ENCODE results near the gene CRK. TPM values are rescaled to one million over a fixed set of nuclear protein-coding genes. Genes with fewer than 3 reads are reported as not detected.
A peak's percentile ranks its signal among the peaks of the same experiment; 100 is the strongest.

CRK gene
- total and polyA plus RNA-seq, 2 of the 4 experiments (the other 2 are of a cell fraction): 57.6 to 100 TPM

DNA sequence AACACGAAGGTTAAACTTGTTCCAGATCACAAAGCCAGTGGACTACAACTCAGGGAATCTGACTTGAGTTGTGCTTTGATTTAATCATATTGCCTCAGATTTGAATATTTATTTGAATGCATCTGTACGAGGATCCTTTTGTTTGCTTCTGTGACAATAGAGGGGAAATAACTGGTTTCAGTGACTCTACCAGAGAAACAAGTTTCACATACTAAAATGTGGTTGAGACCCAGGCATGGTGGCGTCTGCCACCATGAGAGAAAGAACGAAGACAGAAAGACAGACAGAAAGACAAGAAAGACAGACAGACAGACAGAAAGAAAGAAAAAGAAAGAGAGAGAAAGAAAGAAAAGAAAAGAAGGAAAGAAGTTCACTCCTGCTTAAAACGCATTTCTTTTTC is 80.0 kb downstream of the CRK start:
- Histone ChIP-seq H2BK5ac (ENCODE audit: low read depth, low read length, poor library complexity, severe bottlenecking) (no peak overlapping the region), H2AK9ac (replicated peaks; ENCODE audit: low read depth, low read length, poor library complexity) (no peak overlapping the region), H3K9me1 (ENCODE audit: insufficient read depth, low read length) (peaks cover 35% of the 10 kb centered on the region), H4K5ac (ENCODE audit: low read depth, low read length) (no peak overlapping the region), H3K79me1 (ENCODE audit: low read depth in 1 of 2, low read length in 2 of 2) (peaks cover 0 to 67% of the 10 kb centered on the region in 2 experiments; a peak in 2 of 4 replicates), H3K23ac (ENCODE audit: low read depth, low read length) (no peak overlapping the region), H2AK5ac (ENCODE audit: low read depth, low read length) (no peak overlapping the region), H3K9me3 (ENCODE audit: control insufficient read depth, insufficient read depth, low read length) (no peaks in the 10 kb centered on the region), H3K27me3 (ENCODE audit: control insufficient read depth, insufficient read depth, low read length) (no peaks in the 10 kb centered on the region), H3K18ac (ENCODE audit: low read depth, low read length) (no peak overlapping the region), H3K36me3 (ENCODE audit: control insufficient read depth, insufficient read depth, low read length) (peaks cover 13% of the 10 kb centered on the region), H3K4me3 (ENCODE audit: insufficient read depth, low read depth, low read length) (no peak overlapping the region), H3K56ac (ENCODE audit: extremely low read depth, insufficient read depth, low read length) (no peak overlapping the region), H3K27ac (ENCODE audit: insufficient read depth, low read length) (no peak overlapping the region), H3K4me2 (ENCODE audit: low read depth, low read length) (0 out of 2 replicates have a peak overlapping the region, but pooled peaks have one; percentile 6), H2BK120ac (ENCODE audit: low read depth, low read length) (no peak overlapping the region), H3K4me1 (ENCODE audit: control insufficient read depth, insufficient read depth, low read length) (peaks cover 29% of the 10 kb centered on the region), H3K9ac (ENCODE audit: low read depth, low read length) (no peak overlapping the region), H3K14ac (replicated peaks; ENCODE audit: low read depth, low read length) (no peak overlapping the region), H4K20me1 (ENCODE audit: insufficient read depth, low read length) (peaks cover 100% of the 10 kb centered on the region), H2AFZ (replicated peaks; ENCODE audit: low read length, poor library complexity) (no peak overlapping the region), H2BK15ac (ENCODE audit: low read depth, low read length) (no peak overlapping the region), H2BK20ac (ENCODE audit: low read depth, low read length) (no peak overlapping the region), H3K4ac (ENCODE audit: low read depth, low read length) (no peak overlapping the region), H4K8ac (ENCODE audit: low read depth in 2 of 2, low read length in 2 of 2) (no peak overlapping the region), H4K91ac (ENCODE audit: insufficient read depth, low read depth, low read length) (no peak overlapping the region)
- in situ Hi-C loops (cut with MboI; ENCODE audit: low sequenced_read_pairs) (no loop called here), dilution Hi-C loops (cut with HindIII; ENCODE audit: low sequenced_read_pairs, unreplicated experiment) (no loop called here), intact Hi-C loops (cut with micrococcal nuclease) (no loop called here)
- ATAC-seq (ENCODE audit: low read depth) (no peak), DNase-seq (no peak)
- no TSS peak for BruUV-seq (replicated peaks)
- CTCF ChIA-PET: interaction anchor here (2.8 kb wide), 1 partner anchor 11 kb away, joined by 11 read pairs; no protein-coding TSS in a partner anchor
- WGBS, 2 experiments (ENCODE audit: extremely low coverage in 2 of 2, insufficient read length in 1 of 2): no CpG with 5 or more reads among the region's 5 CpGs
- no peak for TF ChIP-seq USF2 (IDR thresholded peaks at IDR 0.05; ENCODE audit: low read depth, low read length)
- no peak for TF ChIP-seq FOS (IDR thresholded peaks at IDR 0.05; ENCODE audit: low read depth, low read length)
- no peak for TF ChIP-seq MAZ (IDR thresholded peaks at IDR 0.05; ENCODE audit: borderline replicate concordance, low read depth, low read length)
- TF ChIP-seq CHD1 (IDR thresholded peaks at IDR 0.05; ENCODE audit: low read depth, low read length): no peak
- TF ChIP-seq, protein P1, sequence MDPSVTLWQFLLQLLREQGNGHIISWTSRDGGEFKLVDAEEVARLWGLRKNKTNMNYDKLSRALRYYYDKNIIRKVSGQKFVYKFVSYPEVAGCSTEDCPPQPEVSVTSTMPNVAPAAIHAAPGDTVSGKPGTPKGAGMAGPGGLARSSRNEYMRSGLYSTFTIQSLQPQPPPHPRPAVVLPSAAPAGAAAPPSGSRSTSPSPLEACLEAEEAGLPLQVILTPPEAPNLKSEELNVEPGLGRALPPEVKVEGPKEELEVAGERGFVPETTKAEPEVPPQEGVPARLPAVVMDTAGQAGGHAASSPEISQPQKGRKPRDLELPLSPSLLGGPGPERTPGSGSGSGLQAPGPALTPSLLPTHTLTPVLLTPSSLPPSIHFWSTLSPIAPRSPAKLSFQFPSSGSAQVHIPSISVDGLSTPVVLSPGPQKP (IDR thresholded peaks at IDR 0.05; ENCODE audit: borderline replicate concordance, low read depth, low read length): no peak
- TF ChIP-seq MAFK (IDR thresholded peaks at IDR 0.05; ENCODE audit: low read depth, low read length): no peak
- TF ChIP-seq MXI1 (IDR thresholded peaks at IDR 0.05; ENCODE audit: borderline replicate concordance, low read depth, low read length): no peak
- no peak for TF ChIP-seq POLR2A (IDR thresholded peaks at IDR 0.05; ENCODE audit: low read depth, low read length)
- no peak for TF ChIP-seq BHLHE40 (IDR thresholded peaks at IDR 0.05; ENCODE audit: low read depth, low read length)
- TF ChIP-seq CEBPB (IDR thresholded peaks at IDR 0.05; ENCODE audit: low read depth, low read length): no peak
- POLR2A ChIA-PET (ENCODE audit: unreplicated experiment): no interaction called here
